ENCODE data around the gene SH3RF3. TPM values are rescaled to one million over a fixed set of nuclear protein-coding genes. Genes with fewer than 3 reads are reported as not detected.

SH3RF3 gene
- total RNA-seq, 1 experiment from 2014 or later: not detected

GRCh38 chr2:109213646-109214433 is 84.8 kb downstream of the SH3RF3 start:
- H3K27ac ChIP-seq (ENCODE audit: low read depth, low read length): no peak overlapping the region
- no peak overlapping the region for H3K4me3 ChIP-seq (replicated peaks in 1 of 2; ENCODE audit: low read depth in 1 of 2, low read length in 2 of 2)
- peaks cover 3% of the 10 kb centered on the region; the same call in 1 of the 2 replicates for H3K27me3 ChIP-seq (ENCODE audit: insufficient read depth, low read length)
- no peaks in the 10 kb centered on the region for H3K9me3 ChIP-seq (ENCODE audit: control insufficient read depth in 1 of 2, insufficient read depth in 1 of 2, low read depth in 1 of 2, low read length in 2 of 2)
- ChIA-PET POLR2A (no interaction called here), CTCF (interaction anchor here (2.0 kb wide), 1 partner anchor 10 kb away, joined by 5 read pairs; no protein-coding TSS in a partner anchor), RAD21 (ENCODE audit: low non-redundant PET in 1 of 2, low total read pairs in 2 of 2, uncharacterized antibody in 2 of 2, unreplicated experiment in 2 of 2) (no interaction called here)
- BruUV-seq (replicated peaks): no TSS peak
- no peaks in the 10 kb centered on the region for H4K20me1 ChIP-seq (ENCODE audit: insufficient read depth)
- no peak for TF ChIP-seq EZH2phosphoT487 (IDR thresholded peaks at IDR 0.05; ENCODE audit: borderline replicate concordance)
- TF ChIP-seq RAD21 (IDR thresholded peaks at IDR 0.05; ENCODE audit: low read depth): no peak
- TF ChIP-seq ZBTB33 (IDR thresholded peaks at IDR 0.05; ENCODE audit: extremely low read depth, insufficient replicate concordance, low read length): no peak
- no peak for TF ChIP-seq CBX3 (IDR thresholded peaks at IDR 0.05; ENCODE audit: low read depth)
- TF ChIP-seq EZH2 (IDR thresholded peaks at IDR 0.05): no peak
- H3K9ac ChIP-seq (ENCODE audit: low read length): no peak overlapping the region
- no peaks in the 10 kb centered on the region for H3K36me3 ChIP-seq (ENCODE audit: control insufficient read depth in 1 of 2, insufficient read depth in 2 of 2, low read length in 2 of 2)
- intact Hi-C loops (cut with micrococcal nuclease): no loop called here
- H3K4me1 ChIP-seq (ENCODE audit: control insufficient read depth in 1 of 2, insufficient read depth in 2 of 2, low read length in 2 of 2): peaks cover 17 to 22% of the 10 kb centered on the region in 2 experiments; a peak in 3 of 4 replicates
- H3K9me2 ChIP-seq (ENCODE audit: insufficient read depth): no peaks in the 10 kb centered on the region
- no peak overlapping the region for H2AFZ ChIP-seq (ENCODE audit: low read depth, low read length, poor library complexity, severe bottlenecking)
- no peak for DNase-seq (ENCODE audit: low read depth, low spot score)
- H3K79me2 ChIP-seq (ENCODE audit: insufficient read depth, low read length): no peaks in the 10 kb centered on the region
- H3K4me2 ChIP-seq (ENCODE audit: low read length): peak overlapping the region; percentile 40
- ATAC-seq: peak; percentile 72

Measured in HCT116 (cell line).